Glutamatergic neuron (in vitro differentiated cells): ENCODE results near the gene NECAP2. TPM values are rescaled to one million over a fixed set of nuclear protein-coding genes. Genes with fewer than 3 reads are reported as not detected.
"Not testable (repeated sequence)": the region's sequence is repeated elsewhere in the genome, so short reads cannot be mapped to it uniquely, and the experiment has no call there.

ENCODE experiments used
- DNase-seq: peaks from one replicate; pipeline ENCODE4 v3.0.0; 2022
- H3K27ac Mint-ChIP-seq: one replicate; pipeline ENCODE4 v1.8.0; 2020; ENCODE audit warnings: mild to moderate bottlenecking, mixed read lengths, inconsistent platforms; ENCODE audit not compliant: unreplicated experiment
- H3K27me3 Mint-ChIP-seq: one replicate; pipeline ENCODE4 v1.8.0; 2020; ENCODE audit warnings: mild to moderate bottlenecking, moderate library complexity, mixed read lengths, inconsistent platforms; ENCODE audit not compliant: unreplicated experiment
- H3K36me3 Mint-ChIP-seq: one replicate; pipeline ENCODE4 v1.8.0; 2020; ENCODE audit warnings: mild to moderate bottlenecking, mixed read lengths, inconsistent platforms; ENCODE audit not compliant: unreplicated experiment
- H3K4me1 Mint-ChIP-seq: one replicate; pipeline ENCODE4 v1.8.0; 2020; ENCODE audit warnings: mild to moderate bottlenecking, low read depth, mixed read lengths, inconsistent platforms; ENCODE audit not compliant: unreplicated experiment
- H3K4me3 Mint-ChIP-seq: one replicate; pipeline ENCODE4 v1.8.0; 2020; ENCODE audit warnings: mild to moderate bottlenecking, mixed read lengths, inconsistent platforms; ENCODE audit not compliant: unreplicated experiment
- H3K9me3 Mint-ChIP-seq: one replicate; pipeline ENCODE4 v1.8.0; 2020; ENCODE audit warnings: mild to moderate bottlenecking, moderate library complexity, mixed read lengths, inconsistent platforms; ENCODE audit not compliant: unreplicated experiment
- CTCF ChIP-seq: fragments of 200-600 bp; sonication (generic); IDR thresholded peaks from one replicate; pipeline ENCODE4 v1.5.0; 2021; ENCODE audit not compliant: partially characterized antibody, unreplicated experiment
- total RNA-seq: library from RNA; stranded (reverse); fragmentation: NEBNext Ultra II Directional; extraction: Animal tissue kit (Norgen Biotek cat#: 25700); gene quantifications from one replicate; pipeline ENCODE4 v1.2.1, GENCODE V29; 2021; ENCODE audit not compliant: unreplicated experiment

NECAP2 gene
- total RNA-seq, 1 donor from 2014 or later = 37.8 TPM

GRCh38 chr1:16447641-16448040 lies 7.1 kb downstream of the NECAP2 start:
- Mint-ChIP-seq H3K27me3 (peaks cover 2% of the 10 kb centered on the region), H3K4me1 (peaks cover 6% of the 10 kb centered on the region), H3K36me3 (peaks cover 11% of the 10 kb centered on the region), H3K4me3 (no peak overlapping the region), H3K9me3 (no peaks in the 10 kb centered on the region), H3K27ac (no peak overlapping the region)
- TF ChIP-seq CTCF = no peak
- no peak for DNase-seq

DNA sequence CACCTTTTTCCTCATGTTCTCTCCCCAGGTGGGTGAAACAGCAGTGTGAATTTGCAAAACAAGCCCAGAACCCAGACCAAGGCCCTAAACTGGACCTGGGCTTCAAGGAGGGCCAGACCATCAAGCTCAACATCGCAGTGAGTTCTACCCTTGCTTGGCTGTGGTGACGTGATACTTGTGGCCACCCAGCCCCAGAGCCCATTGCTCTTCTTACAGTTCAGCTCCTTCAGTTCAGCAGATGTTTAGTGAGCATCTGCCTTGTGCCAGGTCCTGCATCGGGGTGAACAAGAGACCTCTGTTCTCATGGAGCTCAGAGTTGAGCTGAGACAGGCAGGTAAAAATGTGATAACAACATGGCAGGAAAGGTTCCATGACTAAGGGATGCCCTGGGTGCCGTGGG lies 8.5 kb downstream of the NECAP2 start:
- H3K4me3 Mint-ChIP-seq = no peak overlapping the region
- no peaks in the 10 kb centered on the region for H3K9me3 Mint-ChIP-seq
- H3K27ac Mint-ChIP-seq = no peak overlapping the region
- peaks cover 2% of the 10 kb centered on the region for H3K27me3 Mint-ChIP-seq
- no peaks in the 10 kb centered on the region for H3K4me1 Mint-ChIP-seq
- no peak for DNase-seq
- H3K36me3 Mint-ChIP-seq = peaks cover 11% of the 10 kb centered on the region
- TF ChIP-seq CTCF = no peak

DNA sequence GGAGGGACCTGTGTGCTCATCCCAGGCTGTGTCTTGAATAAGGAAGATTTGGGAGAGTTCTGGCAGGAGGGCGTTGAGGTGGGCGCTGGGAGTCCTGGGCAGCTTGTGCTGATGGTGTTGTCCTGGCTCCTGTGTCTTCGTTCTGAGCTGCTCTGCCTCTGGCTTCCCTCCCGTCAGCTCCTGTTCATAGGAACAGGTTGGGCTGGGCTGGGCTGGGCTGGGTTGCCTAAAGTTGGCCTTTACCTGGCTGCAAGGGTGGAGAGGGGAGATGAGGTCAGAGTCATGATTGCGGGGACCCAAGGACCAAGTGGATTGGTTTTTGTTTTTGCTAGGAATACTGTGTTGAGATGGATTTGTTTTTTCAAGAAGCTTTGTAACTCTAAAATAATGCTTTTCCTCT lies 9.1 kb downstream of the NECAP2 start:
- Mint-ChIP-seq H3K36me3 (peaks cover 11% of the 10 kb centered on the region), H3K27ac (no peak overlapping the region), H3K27me3 (peaks cover 2% of the 10 kb centered on the region), H3K4me1 (no peaks in the 10 kb centered on the region), H3K4me3 (no peak overlapping the region), H3K9me3 (no peaks in the 10 kb centered on the region)
- TF ChIP-seq CTCF = no peak
- no peak for DNase-seq

DNA sequence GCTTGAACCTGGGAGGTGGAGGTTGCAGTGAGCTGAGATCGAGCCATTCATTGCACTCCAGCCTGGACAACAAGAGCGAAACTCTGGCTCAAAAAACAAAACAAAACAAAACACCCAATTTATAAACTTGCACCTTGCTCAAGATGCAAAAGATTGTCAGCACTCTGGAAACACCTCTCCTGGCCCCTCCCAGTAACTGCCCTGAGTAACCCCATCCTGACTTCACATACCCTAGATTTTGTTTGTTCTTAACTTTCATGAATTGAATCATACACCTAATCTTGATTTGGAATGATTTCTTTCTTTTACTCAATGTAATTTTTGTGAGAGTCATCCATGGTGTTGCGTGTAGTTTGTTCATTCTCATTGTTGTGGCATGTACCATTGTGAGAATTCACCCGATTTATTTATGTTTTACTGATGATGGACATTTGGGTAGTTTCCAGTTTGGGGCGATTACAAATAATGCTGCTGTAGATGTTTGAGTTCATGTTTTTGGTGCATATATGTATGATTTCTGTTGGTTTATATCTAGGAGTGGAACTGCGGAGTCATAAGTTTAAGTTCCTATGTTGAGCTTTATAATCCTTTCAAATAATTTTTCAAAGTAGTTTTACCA lies 10.4 kb downstream of the NECAP2 start:
- Mint-ChIP-seq H3K27ac (no peak overlapping the region), H3K27me3 (peaks cover 2% of the 10 kb centered on the region), H3K4me3 (no peak overlapping the region), H3K9me3 (no peaks in the 10 kb centered on the region), H3K36me3 (peaks cover 11% of the 10 kb centered on the region), H3K4me1 (no peaks in the 10 kb centered on the region)
- no peak for TF ChIP-seq CTCF
- DNase-seq = no peak

DNA sequence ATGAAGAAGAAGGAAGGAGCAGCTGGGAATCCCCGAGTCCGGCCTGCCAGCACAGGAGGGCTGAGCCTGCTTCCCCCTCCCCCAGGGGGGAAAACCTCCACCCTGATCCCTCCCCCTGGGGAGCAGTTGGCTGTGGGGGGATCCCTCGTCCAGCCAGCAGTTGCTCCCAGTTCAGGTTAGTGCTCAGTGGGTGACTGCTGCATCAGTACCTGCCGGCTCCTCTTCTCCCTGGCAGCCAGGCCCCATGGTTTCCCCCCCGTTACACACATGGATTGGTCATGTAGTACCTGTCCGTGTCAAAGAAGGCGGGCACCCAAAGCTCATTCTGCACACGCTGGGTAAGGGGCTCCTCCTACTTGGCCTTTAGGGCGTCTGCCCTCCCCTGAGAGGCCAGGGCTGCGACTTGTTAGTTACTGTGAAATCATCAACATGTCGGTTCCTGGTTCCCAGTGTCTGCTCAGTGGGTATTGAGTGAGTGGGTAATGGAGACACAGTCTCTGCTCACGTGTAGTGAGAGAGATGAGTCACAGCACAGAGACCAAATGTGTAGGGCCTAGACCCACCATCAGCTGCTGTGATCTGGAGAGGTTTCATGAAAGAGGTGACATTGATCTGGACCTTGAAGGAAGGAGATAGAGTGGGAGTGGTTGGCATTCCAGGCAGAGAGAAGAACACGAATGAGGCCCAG lies 11.5 kb downstream of the NECAP2 start:
- DNase-seq = no peak
- peaks cover 11% of the 10 kb centered on the region for H3K36me3 Mint-ChIP-seq
- no peak for TF ChIP-seq CTCF
- H3K27me3 Mint-ChIP-seq = peaks cover 2% of the 10 kb centered on the region
- no peak overlapping the region for H3K27ac Mint-ChIP-seq
- H3K4me1 Mint-ChIP-seq = no peaks in the 10 kb centered on the region
- H3K4me3 Mint-ChIP-seq = no peak overlapping the region
- H3K9me3 Mint-ChIP-seq = no peaks in the 10 kb centered on the region

DNA sequence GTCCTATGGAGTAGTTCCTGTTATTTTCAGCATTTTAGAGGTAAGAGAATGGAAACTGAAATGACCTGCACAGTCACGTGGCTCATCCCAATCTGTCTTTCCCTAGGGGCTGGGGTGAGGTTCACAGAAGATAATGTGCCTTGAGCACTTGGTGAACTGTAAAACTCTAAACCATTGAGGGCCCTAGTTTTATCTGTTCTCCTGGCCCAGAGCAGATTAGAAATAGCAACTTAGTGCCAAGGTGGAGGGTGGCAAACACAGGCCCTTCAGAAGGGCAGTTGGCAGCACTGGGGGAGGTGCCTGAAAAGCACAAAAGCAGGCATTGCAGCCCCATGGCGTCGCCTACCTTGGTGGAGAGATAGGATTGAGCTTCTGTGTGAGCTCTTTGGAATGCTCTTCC lies 14.4 kb downstream of the NECAP2 start:
- H3K27me3 Mint-ChIP-seq, H3K9me3 Mint-ChIP-seq, H3K27ac Mint-ChIP-seq, DNase-seq, H3K4me1 Mint-ChIP-seq, H3K36me3 Mint-ChIP-seq, H3K4me3 Mint-ChIP-seq: not testable (repeated sequence)

- not testable (repeated sequence) for H3K4me1 Mint-ChIP-seq, H3K36me3 Mint-ChIP-seq, H3K27ac Mint-ChIP-seq, H3K9me3 Mint-ChIP-seq, H3K4me3 Mint-ChIP-seq, DNase-seq, H3K27me3 Mint-ChIP-seq
These were observed 15.6 kb downstream of the NECAP2 start for GRCh38 chr1:16456151-16456550.
